HG03354 (cell line): ENCODE results near the gene BTBD1.

Experiments used
- ATAC-seq: cut with Tn5 transposase; IDR thresholded peaks from one replicate; pipeline ENCODE4 v1.9.1; 2021; ENCODE audit warnings: mild to moderate bottlenecking; ENCODE audit not compliant: unreplicated experiment, poor library complexity, severe bottlenecking

BTBD1 gene

DNA sequence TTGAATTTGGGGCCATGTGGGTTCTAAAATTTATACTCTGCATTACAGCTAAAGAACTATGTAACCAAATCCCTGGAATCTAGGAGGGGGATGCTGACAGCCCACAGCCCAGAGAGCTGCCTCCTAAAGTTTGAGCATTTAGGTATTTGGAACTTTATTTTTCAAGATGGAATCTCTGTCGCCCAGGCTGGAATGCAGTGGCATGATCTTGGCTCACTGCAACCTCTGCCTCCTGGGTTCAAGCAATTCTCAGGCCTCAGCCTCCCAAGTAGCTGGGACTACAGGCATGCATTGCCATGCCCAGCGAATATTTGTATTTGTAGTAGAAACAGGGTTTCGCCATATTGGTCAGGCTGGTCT lies 66.4 kb downstream of the BTBD1 start:
- peak; percentile 8 for ATAC-seq

DNA sequence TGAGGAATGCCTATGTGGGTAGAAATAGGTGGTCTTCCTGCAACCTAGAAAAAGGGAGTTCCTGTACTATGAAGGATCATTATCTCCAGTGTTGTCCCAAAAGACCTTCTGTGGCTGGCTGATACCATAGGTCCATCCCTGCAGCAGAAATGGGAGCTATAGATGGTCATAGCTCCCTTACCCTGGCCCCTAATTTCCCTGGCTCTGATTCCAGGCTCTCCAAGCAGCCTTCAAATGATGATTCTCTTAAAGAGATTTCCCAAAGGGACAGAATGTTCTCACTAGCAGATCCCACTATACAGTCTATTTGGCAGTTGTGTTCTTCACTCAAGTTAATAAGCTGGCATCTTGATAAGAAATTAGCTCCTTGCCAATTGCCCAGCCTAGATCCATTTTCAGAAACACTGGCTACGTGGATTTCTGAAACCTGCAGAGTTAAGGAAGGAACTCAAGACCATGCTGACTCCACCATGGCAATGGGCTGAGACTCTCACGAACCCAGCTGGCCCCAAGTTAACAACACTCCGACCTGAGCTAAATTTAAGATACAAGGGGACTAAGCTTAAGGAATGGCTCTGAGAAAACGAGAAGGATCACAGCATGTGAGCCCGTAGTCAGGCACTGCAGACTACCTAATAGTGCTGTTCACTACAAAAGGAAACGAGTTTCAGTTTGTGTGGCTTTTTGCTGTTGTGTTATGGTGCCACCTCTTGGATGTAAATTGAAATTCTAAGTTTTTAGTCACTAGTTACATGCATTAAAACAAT lies 67.0 kb downstream of the BTBD1 start:
- ATAC-seq, result peak; percentile 92

DNA sequence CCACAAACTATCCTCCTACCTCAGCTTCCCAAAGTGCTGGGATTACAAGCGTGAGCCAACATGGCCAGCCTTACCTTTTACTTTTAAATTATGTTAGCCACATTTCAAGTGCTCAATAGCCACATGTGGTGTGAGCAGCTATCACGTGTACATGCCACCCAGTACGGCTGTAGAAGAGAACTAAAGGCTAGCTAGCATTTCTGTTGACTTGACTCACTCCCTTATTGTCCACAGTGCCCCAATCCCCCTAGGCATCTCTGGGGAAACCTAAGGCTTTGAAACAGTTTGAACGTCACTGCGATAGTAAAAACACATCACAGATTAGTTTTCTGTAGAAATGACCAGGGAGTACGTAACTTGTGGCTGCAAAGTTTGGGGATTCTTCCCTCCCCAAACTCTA lies 67.6 kb downstream of the BTBD1 start:
- ATAC-seq, result no peak

DNA sequence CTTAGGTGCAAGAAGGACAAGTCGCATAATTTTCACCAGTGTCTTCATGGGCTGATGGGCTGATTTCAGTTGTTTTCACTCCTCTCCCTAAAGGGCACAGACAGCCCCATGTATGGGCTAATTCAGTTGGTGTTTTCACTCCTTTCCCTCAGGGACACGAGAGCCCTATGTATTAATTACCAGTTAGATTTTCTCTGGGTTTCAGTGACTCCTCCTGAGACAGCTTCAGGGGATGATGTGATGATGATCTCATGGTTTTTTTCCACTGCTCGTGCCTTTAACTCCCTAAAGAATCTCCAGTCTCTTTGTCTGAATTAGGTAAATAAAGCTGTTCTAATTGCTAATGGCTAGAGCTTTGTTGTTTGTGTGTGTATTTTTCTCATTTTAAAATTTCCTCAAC lies 71.1 kb downstream of the BTBD1 start:
- ATAC-seq, result no peak

DNA sequence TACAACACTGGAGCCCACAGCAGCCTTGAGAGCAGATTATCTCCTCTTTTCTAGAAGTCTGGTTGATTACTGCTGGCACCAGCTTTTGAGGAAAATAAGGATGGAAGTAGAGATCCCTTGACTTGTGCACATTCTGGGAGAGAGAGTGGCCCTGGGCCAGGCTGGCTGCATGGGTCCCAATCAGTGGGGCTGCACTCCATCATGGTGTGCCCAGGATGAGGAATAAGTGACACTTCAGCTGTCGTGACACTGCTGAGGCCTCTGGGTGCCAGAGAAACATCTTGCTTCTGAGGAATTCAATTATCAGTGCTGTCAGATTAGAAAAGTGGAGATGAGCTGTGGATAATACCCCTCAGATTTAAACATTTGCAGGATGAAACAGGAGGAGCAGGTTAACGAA lies 72.0 kb downstream of the BTBD1 start:
- no peak for ATAC-seq

DNA sequence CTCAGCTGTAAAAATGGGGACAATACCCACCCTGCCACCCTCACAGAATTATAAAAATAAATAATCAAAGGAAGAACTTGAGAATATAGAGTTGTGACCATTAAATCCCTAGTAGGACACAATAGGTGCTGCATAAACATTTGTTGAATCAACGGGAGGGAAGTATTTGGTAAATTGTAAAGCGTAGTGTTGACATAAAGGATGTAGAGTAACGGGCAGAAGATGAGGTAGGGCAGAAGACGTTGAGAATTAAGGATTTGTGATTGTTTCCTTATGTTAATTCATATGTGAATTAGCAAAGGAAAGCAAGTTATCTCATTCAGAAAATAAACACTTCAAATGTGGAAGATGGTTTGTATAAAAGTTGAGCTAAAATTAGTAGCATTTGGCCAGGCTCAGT lies 73.9 kb downstream of the BTBD1 start:
- ATAC-seq, result no peak

DNA sequence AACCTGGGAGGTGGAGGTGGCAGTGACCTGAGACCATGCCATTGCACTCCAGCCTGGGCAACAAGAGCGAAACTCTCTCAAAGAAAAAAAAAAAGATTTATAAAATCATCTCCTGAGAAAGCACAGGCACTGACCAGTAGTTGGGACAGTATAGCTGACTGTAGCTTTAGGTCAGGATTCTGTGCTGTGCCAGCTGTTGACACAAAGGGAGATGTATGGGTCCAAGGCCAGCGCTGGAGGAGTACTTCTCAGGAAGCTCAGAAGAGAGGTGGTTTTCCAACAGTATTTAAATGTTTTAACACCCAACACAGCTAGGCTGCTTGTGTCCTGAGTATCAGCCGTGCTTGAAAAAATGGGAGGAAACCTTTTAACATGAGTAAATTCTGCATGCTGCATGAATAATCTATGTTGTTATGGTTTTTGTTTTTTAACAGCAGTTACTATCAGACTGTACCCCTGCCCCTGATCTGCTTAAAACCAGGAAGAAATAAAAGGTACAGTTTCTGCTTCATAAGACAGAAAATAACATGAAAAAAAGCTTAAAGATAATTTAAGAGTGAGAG lies 74.5 kb downstream of the BTBD1 start:
- no peak for ATAC-seq

DNA sequence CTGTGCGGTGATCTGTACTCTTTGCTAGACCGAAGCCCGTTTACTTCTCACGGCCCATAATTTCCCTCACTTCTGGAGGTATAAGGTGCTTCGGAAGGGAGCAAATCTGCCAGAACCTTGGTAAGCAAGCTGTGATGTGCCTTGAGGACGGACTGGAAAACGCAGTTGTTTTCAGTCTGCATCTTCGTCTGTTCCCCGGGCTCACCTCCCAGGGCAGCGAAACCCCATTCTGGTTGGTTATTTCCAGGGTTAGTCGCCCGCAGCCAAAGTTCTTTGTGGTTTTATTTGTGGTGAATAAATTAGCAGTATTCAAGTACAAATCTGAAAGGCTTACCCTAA lies 80.6 kb downstream of the BTBD1 start:
- peak; percentile 45 for ATAC-seq

DNA sequence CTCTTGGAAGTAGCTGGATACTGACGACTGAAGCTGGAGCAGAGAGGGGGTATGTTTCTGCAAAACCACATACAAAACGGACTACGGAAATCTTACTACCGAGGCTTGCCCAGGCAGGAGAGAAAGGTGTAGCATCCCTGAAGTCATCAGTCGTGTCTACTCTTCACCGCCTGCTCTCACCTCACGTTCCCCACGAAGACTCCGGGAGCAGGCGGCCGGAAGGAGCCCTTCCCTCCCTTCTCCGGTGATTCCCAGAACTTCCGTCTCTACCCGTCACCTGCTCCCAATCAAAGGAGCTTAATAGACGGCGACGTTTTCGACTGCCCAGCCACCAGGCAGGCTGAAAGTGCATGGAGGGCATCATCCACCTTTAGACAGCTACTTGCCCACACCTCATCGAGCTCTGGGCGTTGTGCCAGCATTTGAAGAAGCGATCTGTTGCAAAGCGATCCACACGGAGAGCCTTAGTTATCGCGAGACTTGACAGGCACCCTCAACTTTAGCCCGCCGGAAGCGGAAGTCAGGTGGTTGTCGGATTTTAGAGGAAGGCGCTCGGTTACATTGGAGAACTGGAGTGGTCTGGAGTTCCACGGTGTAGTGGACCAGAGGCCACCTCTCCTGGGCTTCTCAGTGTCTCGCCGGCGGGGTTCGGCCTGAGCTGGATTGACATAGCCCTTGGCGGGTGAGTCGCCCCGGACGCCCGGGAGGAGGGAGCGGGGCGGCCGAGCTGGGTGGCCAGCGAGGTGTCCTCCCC lies 81.2 kb downstream of the BTBD1 start, which contains the start of gene RAMAC:
RAMAC (plus strand) TSS at position 523 of the 754 bp plus-strand sequence. CDS start 2,809 bp downstream, outside the sequence.
- peak; percentile 99 for ATAC-seq

DNA sequence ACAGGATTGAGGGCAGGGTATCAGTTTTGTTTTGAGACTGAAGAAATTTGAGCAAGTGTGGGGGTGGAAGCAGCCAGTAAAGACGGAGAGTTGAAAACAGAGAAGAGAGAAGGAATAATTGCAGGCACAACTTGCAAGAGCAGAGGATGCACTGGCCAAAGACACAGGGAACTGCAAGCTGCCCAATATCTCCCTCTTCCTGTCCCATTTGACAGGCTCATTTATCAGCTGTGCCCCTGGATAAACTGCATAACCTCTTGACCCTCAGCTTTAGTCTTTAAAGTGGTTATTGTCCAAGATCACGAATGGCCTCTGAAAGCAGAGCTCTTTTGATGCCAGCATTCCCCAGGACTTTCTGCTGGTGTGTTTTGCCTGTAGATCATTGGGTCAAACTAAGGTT lies 86.1 kb downstream of the BTBD1 start:
- no peak for ATAC-seq

DNA sequence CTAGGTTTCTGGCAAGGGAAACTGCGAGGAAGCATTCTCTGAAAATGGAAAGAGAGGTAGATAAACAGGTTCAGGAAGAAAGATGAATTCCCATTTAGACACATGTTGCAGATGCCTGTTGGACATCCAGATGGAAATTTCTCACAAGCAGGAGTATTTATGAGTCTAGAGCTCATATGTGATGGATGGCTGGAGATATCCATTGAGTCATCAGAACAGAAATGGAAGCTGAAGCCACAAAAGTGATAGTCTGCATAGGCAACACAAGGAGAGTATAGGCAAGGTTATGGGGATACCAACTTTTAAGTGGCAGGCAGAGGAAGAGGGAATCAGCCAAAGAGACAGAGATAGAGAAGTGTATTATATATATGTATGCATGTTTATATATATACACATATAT lies 87.3 kb downstream of the BTBD1 start:
- ATAC-seq, result no peak

DNA sequence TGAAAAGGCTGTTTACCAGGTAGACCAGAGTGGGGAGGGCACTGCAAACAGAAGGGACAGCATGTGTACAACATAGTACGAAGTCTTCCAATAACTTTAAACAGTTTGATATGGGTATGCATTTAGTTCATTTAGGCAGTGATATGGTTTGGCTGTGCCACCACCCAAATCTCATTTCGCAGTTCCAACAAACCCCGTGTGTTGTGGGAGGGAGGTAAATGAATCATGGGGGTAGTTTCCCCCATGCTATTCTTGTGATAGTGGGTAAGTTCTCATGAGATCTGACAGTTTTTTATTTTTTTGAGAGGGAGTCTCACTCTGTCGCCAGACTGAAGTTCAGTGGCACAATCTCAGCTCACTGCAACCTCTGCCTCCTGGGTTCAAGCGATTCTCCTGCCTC lies 88.6 kb downstream of the BTBD1 start:
- no peak for ATAC-seq

DNA sequence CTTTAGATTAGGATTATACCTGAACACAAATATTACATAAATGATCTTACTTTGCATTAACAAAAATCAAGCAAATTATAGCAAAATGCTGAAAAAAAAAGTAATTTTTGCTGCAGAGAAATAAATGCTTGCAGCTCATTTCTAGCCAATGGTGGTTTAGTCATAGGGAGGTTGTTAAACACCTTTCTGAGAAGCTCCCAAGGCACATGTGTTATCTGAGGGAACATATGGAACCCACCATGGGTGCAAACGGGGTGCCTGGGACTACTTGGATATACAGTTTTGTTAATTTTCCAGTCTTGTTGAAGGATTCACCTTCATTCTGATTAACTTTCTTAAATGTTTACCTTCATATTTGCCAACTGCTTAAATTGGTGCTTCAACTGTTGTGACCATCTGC lies 90.0 kb downstream of the BTBD1 start:
- ATAC-seq, result no peak

DNA sequence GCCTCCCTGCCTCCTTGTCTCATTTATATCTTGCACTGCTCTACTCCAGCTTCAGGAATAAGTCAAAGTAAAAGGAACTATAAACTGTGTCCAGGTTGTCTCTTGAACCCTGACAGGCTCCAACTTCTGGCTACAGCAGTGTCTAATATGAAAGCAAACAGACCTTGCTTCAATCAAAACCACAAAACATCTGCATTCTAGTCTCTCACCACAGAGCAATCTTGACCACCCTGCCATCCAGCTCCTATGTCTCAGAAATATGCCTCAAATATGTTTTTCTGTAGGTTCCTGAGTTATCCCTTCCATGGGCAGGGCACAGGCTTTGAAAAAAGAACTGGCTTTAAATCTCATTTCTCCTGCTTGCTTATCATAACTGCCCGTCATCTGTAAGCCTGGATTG lies 94.1 kb downstream of the BTBD1 start:
- ATAC-seq, result no peak

DNA sequence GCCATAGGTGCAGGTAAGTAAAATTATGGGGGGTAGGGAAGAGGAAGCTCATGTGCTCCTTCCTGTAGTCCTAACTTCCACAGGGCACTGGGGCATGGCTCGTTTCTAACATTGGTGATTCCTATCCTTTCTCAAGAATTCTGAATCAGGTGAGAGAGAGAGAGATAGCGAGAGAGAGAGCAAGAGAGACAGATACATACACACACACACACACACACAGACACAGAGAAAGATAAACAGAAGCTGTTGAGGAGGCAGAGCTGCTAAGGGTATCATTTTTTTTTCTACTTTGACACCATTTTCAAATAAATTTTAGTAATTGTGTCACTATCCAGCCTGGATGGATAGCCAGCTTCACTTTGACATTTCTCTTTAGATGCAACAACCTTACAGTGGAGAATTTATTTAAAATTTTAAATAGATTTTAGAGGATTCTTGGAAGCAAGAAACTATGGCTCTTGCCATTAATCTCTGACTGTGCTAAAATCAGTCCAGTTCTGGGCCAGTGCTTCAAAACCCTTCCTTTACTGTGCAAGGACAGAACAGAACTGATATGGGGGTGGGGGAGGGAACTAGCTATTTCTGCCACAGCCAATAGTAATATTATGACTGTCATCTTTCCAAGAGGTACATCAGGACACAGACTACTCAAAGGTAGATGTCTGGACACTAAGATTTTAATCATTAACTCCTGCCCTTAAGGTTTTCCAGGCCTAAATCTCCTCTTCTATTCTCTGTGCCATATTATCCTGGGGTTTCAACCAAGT lies 95.7 kb downstream of the BTBD1 start:
- no peak for ATAC-seq

DNA sequence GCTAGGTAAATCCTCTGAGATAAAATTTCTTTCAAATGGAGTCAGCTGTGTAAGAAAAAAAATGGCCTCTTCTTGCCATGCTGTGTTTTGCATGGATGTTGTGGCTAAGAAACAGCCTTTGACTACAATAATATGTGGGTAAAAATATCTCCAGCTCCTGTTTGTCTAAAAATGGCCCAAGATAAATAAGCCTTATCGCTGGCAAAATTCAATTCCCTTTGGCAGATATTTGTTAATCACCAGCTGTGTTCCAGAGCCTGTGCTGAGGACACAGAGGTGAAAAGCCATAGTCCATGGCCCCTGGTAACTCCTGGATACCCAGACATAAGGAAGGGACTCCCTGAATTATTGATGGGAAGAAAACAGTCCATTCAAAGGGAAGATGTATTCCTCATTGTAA lies 96.4 kb downstream of the BTBD1 start:
- no peak for ATAC-seq

DNA sequence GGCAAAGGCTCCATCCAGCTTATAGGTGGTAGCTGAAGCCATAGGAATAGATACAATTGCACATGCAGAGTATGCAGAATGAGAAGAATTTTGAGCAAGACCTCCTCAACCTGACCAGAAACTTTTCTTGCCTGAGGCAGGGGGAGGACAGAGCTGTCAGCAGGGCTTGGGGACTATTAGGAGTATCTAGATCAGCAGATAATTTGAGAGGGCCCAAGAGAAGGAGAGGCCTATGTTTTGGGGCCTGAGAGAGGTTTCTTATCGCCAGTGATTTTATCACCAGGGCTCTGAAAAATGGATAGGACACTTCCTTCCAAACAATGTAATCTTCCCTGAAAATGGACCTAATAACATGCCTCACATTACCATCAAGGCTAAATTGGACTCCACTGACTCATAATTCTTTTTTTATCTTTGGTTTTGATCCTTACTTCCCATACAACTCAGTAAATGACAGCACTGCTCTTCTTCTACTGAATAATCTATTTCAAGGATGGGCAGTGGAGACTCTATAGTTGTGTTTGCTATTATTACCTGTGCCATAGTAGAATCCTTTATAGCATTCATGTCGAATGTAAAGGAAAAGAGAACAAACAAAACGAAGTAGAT lies 96.9 kb downstream of the BTBD1 start:
- no peak for ATAC-seq

DNA sequence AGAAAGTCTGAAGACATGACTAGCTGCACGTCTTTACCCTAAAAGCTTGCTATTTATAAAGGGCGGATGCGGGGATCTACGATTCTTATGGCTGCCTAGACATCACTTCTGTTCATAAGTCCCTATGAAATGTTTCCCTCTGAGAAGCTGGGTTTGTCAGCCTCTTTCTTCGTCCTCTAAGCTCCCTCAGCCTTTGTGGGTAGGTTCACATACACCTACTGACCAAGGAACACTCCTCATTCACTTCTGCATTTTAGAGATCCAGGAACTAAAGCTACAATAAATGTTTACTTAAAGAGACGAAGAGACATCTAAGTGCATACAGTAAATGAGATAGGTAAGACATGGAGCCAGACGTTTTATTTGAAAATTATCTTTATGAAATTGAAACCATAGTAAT lies 97.7 kb downstream of the BTBD1 start:
- ATAC-seq, result no peak

DNA sequence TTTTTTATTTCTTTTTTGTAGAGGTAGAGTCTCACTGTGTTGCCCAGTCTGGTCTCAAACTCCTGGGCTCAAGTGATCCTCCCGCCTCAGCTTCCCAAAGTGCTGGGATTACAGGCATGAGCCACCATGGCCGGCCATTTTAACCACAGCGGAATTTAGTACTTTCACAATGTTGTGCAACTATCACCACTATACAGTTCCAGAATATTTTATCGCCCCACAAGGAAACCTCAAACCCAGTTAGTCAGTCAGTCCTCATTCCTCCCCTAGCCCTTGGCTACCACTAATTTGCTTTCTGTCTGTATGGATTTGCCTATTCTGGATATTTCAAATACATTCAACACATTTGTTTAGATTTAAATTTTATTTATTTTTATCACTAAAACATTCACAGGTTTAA lies 99.0 kb downstream of the BTBD1 start:
- ATAC-seq, result no peak

DNA sequence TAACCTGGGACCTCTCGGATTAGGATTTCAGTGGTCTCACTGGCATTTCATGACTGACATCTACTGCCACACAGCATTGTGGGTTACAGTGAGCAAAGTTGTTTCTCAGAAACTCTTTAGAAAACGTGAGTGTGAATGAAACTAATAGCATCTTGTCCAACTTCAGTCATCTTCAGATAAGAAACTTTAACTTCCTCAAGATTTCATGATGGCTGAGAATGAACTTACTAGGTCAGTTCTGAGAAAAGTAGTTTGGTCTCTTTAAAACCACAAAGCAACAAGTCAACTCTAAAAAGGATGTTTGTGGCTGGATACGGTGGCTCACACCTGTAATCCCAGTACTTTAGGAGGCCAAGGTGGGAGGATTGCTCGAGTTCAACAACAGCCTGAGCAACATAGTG lies 100.4 kb downstream of the BTBD1 start:
- peak; percentile 90 for ATAC-seq
